Hematopoietic multipotent progenitor cell treated with erythropoietin and hydrocortisone succinate and interleukin-3 and kit ligand, for 15 days (in vitro differentiated cells): ENCODE measurements around the gene CDKL5.
A peak's percentile ranks its signal among the peaks of the same experiment; 100 is the strongest.
"Not testable (repeated sequence)": the region's sequence is repeated elsewhere in the genome, so short reads cannot be mapped to it uniquely, and the experiment has no call there.

Source experiments
- DNase-seq: peaks from one replicate; pipeline ENCODE4 v3.0.0-alpha.2; 2015; ENCODE audit warnings: low spot score

Gene CDKL5

DNA sequence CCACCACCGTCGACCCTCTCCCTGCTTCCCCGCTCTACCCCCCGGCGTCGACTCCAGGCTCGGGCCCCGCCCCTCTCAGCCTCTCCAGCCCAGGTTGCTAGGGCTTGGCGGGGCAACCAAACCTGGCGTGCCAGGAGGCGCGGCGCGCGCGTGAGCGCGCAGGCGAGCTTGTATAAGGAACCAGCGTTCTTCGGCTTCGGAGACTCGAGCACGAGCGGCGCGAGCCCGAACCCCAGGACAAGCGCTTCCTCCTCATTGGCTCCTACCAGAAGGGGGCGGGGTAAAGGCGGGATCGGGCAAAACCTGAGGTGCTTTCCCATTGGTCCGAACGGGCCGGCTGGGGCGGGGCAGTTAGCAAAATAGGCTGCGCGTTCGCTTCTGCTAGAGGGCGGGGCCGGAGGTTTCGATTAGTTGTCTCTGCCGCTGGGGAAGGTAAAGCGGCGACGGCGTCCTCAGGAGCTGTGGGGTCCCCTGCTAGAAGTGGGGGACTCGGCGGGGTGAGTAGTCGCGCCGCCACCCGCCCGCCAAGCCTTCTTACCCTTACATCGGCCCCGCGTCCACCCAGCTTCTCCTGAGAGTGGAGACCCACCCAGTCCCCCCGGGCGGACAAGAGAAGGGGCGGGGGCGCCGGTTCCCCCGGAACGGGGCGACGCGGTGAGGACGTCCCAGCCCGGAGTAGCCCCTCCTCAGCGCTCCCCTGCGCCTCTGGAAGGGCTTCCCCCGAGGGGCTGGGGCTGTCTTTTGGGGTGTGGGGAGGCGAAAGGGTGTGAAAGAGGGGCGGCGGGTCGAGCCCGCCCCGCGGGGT is at the start of gene CDKL5:
TSS of gene CDKL5 (plus strand) at position 410 of the 805 bp plus-strand sequence. CDS start 81,489 bp downstream, outside the sequence.
- peak; percentile 88 for DNase-seq

- DNase-seq = peak; percentile 11
These were observed 47.6 kb upstream of the CDKL5 start for GRCh38 chrX:18377796-18378195.

DNA sequence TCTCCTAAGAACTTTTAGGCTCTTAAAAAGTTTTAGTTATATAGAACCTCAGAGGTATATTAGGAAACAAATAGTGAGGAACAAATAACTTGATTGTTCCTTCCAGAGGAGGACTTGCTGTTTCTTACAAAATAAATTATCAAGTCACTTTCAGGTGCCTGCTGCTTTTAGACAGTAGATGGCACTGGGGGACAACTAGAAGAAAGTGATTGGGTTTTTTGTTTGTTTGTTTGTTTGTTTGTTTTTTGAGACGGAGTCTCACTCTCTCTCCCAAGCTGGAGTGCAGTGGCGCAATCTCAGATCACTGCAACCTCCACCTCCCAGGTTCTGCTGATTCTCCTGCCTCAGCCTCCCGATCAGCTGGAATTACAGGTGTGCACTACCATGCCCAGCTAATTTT is 35.4 kb upstream of the CDKL5 start:
- no peak for DNase-seq

- peak; percentile 63 for DNase-seq
These were observed 34.4 kb upstream of the CDKL5 start for GRCh38 chrX:18390941-18391538.

DNA sequence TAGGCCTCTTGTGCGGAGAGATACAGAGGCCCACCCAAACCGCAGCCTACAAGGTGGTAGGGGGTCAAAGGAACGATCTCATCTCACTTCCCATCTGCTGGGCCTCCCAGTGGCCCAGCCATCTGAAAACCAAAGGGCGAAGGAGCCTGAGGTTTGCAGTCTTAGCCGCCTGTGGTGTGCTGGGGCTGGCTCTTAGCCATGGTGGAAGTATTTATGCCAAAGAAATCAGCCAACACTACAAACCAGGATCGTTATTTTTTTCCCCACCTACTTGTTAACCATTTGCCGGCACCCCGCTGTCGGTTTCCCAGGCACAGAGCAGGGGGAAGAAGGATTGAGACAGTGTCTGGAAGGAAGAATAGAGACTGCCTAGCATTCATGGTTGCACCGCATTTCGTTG is 30.9 kb upstream of the CDKL5 start:
- no peak for DNase-seq

GRCh38 chrX:18401848-18402213 is 23.6 kb upstream of the CDKL5 start:
- DNase-seq = no peak

- no peak for DNase-seq
These were observed 18.7 kb upstream of the CDKL5 start for GRCh38 chrX:18406531-18407266.

GRCh38 chrX:18410038-18410437 is 15.4 kb upstream of the CDKL5 start:
- no peak for DNase-seq

DNA sequence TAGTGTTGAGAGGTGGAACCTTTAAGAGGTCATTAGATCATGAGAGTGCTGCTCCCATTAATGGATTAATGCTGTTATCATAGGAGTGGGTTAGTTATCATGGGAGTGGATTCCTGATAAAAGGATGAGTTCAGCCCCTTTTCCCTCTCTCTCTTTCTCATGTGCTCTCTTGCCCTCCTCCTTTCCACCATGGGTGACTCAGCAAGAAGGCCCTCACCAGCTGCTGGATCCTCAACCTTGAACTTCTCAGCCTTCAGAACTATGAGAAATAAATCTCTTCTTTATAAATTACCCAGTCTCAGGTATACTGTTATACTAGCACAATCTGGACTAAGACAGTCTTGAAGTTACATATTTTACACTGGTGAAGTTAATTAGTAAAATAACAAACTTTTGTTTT is 10.0 kb upstream of the CDKL5 start:
- DNase-seq = no peak

GRCh38 chrX:18422325-18422724 is 3.1 kb upstream of the CDKL5 start:
- DNase-seq = no peak

DNA sequence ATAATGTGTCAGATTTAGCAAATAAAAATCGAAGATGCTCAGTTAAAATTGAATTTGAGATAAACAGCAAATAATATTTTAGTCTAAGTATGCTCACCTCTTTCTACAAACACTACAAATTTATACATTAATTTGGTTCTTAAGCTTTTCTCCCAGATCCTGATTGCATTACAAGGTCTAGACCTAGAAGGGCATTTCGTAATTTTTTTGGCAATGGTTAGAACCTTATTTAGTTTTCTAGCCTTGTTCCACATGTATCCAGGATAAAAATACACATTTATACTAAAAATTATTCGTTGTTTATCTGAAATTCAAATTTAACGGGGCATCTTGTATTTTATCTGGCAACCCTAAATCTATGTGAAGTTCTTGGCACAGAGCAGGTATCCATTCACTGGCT is 2.5 kb upstream of the CDKL5 start:
- DNase-seq = no peak

- no peak for DNase-seq
These were observed 768 bp upstream of the CDKL5 start for GRCh38 chrX:18424482-18425198.

GRCh38 chrX:18426004-18426320 is 554 bp downstream of the CDKL5 start:
- no peak for DNase-seq

DNA sequence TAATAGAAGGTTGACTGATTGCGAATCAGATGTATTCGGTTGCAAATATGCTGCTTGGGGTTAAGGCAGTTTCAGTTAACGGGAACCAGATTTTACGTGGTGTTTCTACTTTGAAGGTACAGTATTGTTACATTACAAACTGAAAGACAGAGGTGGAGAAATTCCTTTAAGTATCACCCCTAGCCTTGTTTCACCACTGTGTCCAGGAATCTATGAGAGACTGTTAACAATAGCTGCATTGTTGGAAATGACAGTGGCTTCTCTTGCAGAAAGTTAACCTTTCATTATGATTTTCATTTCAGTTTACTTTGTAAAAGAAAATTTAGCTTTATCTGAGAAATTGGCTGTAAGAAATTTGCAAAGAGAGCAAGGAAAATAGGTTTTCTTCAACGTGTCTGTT is 2.6 kb downstream of the CDKL5 start:
- DNase-seq = no peak

DNA sequence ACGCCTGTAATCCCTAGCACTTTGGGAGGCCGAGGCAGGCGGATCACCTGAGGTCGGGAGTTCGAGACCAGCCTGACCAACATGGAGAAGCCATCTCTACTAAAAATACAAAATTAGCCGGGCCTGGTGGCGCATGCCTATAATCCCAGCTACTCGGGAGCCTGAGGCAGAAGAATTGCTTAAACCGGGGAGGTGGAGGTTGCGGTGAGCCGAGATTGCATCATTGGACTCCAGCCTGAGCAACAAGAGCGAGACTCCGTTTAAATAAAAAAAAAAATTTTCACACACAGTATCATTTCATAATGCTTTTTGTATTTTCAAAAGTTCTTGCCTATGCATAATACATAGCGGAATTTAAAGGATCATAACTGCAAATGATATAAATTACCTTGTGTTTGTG is 7.9 kb downstream of the CDKL5 start:
- DNase-seq = not testable (repeated sequence)

DNA sequence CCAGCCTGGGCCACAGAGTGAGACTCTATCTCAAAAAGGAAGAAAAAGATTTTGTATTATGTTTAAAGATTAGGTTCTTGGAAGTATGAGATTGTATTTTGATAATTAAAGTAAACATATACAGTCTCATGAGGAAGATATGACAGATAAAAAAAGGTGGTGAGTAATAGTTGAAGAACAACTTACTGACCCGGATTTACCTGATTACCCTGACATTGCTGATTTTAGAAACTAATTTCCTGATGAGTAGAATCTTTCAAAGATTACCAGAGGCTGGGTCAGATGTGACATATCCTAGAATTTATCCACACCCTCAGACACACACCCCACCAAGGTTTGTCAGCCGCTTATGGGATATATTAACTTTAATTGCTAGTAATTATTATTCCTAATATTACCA is 9.5 kb downstream of the CDKL5 start:
- no peak for DNase-seq

- no peak for DNase-seq
These were observed 10.6 kb downstream of the CDKL5 start for GRCh38 chrX:18436017-18436416.

DNA sequence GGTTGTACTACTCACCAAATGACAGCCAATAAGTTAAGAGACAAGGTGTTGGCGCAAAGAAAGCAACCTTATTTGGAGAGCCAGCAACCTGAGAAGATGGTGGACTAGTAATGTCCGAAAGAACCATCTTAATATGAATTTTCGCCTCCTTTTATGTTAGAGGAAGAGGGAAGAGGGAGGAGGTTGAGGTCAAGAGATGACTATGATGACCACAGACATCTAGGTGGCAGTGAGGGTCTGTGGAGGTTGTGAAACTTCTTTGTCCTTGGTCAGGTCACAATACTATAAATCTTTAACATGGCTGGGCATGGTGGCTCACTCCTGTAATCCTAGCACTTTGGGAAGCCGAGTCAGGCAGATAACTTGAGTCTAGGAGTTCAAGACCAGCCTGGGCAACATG is 15.4 kb downstream of the CDKL5 start:
- no peak for DNase-seq

DNA sequence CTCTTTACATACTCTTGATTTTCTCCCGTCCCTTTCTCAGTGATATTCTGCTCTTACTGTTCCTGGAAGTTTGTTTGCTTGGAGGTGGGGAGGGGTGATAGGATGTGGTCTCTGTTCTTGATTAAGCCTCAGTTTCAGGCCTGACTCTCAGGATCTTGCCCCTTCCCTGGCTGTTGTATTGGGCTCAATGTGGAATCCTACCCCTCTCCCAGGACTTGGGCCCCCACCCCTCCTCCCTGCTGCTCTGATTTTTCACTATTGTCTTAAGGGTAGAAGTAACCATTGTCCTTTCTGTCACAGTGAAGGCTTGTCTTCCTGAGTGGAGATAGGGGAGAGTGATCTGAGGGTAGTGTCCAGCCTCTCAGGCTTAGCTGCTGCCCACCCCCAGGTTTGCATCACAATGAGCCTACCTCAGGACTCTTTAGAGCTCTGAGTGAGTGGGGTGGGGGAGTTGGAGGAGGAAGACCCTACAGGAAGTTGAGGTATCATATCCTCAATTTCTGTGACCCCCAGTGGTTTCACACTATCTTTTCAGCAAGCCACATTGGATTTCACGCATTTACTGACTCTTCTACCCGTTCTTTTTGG is 16.5 kb downstream of the CDKL5 start:
- no peak for DNase-seq

DNA sequence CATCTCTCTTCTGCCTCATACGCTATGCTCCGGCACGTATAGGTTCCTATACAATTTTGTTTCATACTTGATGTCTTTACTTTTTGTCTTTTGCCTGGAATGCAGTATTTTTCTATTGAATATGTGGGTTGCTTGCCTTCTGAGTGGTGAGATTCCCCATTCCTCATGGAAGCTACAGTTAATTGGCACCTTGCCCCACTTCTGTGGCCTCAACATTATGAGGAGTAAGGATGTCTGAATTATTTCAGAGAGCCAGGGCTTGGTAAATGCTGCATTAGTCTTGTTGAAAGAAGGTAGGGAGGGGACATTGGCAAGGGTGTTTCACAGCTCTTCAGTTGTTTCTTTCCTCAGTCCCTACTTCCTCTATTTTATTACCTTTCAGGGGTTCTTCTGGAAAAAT is 23.0 kb downstream of the CDKL5 start:
- no peak for DNase-seq

DNA sequence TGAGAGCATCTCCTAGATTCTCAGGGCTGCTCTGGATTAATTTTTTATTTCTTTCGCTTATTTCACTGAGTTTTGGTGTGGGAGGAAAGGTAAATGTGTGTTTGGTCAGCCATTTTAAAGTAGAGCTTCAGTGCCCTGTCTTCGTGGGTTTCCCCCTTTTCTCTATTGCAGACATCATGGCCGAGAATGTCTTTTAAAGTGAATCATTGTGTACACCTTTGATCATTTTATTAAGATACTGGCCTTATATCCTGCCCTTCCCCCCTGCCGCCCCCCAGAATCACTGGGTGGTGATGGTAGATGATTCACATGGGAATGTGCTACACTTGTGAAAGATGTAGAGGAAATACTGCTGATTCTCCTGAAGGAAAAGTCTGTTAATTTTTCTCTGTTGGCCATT is 23.8 kb downstream of the CDKL5 start:
- DNase-seq = no peak

GRCh38 chrX:18455384-18455783 is 30.0 kb downstream of the CDKL5 start:
- no peak for DNase-seq
